ENCODE measurements around the gene RPL31. TPM values are rescaled to one million over a fixed set of nuclear protein-coding genes. Genes with fewer than 3 reads are reported as not detected.

The RPL31 gene
- total RNA-seq, 2 donors from 2014 or later: 797 to 1,305 TPM

DNA sequence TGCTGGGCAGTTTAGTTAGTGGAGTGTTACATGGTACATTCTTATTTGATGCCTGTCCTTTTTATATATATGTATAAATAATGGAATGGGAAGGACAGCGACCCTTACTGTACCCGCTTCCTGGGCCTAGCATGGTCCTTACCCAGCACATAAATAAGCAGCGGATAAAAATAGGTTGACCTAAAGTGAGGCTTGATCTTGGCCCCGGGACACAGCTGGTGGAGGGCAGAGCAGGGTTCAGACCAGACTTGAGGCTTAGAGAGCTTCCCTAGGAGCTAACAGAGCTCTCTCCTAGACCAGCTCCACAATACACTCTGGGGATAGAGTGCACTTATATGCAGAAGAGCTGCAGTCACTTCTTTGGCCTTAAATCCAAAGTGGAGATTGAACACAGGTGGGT, 46.9 kb upstream of the RPL31 start:
- H3K27me3 ChIP-seq (replicated peaks; ENCODE audit: insufficient read depth): no peaks in the 10 kb centered on the region
- H3K4me3 ChIP-seq: no peak overlapping the region
- no peak for TF ChIP-seq POLR2AphosphoS5 (IDR thresholded peaks at IDR 0.05)
- TF ChIP-seq POLR2A (IDR thresholded peaks at IDR 0.05): no peak
- TF ChIP-seq, protein P1, sequence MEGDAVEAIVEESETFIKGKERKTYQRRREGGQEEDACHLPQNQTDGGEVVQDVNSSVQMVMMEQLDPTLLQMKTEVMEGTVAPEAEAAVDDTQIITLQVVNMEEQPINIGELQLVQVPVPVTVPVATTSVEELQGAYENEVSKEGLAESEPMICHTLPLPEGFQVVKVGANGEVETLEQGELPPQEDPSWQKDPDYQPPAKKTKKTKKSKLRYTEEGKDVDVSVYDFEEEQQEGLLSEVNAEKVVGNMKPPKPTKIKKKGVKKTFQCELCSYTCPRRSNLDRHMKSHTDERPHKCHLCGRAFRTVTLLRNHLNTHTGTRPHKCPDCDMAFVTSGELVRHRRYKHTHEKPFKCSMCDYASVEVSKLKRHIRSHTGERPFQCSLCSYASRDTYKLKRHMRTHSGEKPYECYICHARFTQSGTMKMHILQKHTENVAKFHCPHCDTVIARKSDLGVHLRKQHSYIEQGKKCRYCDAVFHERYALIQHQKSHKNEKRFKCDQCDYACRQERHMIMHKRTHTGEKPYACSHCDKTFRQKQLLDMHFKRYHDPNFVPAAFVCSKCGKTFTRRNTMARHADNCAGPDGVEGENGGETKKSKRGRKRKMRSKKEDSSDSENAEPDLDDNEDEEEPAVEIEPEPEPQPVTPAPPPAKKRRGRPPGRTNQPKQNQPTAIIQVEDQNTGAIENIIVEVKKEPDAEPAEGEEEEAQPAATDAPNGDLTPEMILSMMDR (IDR thresholded peaks at IDR 0.05): no peak
- no peak overlapping the region for H3K27ac ChIP-seq
- intact Hi-C loops (cut with DNase I): no loop called here
- no peaks in the 10 kb centered on the region for H3K4me1 ChIP-seq (replicated peaks)
- H3K9me3 ChIP-seq: no peaks in the 10 kb centered on the region
- DNase-seq (ENCODE audit: low spot score): no peak
- 97% methylated on average over 4 of the region's 4 CpGs for WGBS
- H3K36me3 ChIP-seq: no peaks in the 10 kb centered on the region

DNA sequence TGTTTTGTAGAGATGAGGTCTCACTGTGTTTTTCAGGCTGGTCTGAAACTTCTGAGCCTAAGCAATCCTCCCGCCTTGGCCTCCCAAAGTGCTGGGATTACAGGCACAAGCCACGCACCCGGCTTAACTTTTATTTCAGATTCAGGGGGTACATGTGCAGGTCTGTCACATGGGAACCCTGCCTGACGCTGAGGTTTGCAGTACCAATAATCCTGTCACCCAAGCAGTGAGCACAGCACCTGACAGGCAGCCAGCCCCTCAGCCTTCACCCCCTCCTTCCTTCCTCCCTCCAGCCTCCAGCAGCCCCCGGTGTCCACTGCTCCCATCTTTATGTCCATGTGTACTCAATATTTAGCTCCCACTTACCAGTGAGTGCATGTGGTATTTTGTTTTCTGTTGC, 46.0 kb upstream of the RPL31 start:
- WGBS: 100% methylated on average over 5 of the region's 5 CpGs
- H3K27ac ChIP-seq: no peak overlapping the region
- intact Hi-C loops (cut with DNase I): no loop called here
- DNase-seq (ENCODE audit: low spot score): no peak
- no peaks in the 10 kb centered on the region for H3K4me1 ChIP-seq (replicated peaks)
- H3K27me3 ChIP-seq (replicated peaks; ENCODE audit: insufficient read depth): no peaks in the 10 kb centered on the region
- H3K9me3 ChIP-seq: no peaks in the 10 kb centered on the region
- H3K36me3 ChIP-seq: no peaks in the 10 kb centered on the region
- H3K4me3 ChIP-seq: no peak overlapping the region
- TF ChIP-seq, protein P1 (IDR thresholded peaks at IDR 0.05): no peak
- TF ChIP-seq POLR2AphosphoS5 (IDR thresholded peaks at IDR 0.05) (no peak), POLR2A (IDR thresholded peaks at IDR 0.05) (no peak)

DNA sequence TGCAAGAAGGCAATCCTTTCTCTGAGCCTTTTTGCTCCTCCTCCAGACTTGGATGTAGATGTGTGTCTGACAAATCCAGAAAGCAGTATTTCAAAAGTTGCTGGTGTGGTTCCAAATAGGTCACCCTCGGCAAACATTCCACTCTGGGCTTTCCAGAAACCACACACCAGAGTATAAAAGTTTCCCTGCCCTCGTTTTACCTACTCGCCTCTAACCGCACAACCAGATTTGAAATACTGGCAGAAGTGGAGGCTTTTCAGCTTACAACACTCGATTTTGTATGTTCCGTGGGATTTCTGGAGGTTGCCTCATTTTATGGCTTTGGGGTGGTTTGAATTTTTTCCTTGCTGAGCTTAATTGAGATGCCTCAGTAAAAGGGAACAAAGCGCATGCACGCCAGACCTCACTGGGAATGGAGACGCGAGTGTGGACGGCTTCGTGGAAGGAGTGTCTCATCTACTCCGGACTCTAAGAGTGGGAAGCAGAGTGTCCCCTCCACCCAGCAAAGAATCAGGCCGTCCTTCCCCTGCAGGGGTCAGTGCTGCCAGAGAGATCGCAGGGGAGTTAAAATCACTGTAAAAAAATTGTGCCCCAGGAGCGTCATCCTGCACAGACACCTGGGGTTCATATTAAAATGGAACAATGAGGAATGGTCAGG, 44.0 kb upstream of the RPL31 start:
- Histone ChIP-seq H3K27ac (peak overlapping the region in 1 of 2 donors; percentile 15), H3K4me1 (replicated peaks) (no peaks in the 10 kb centered on the region), H3K9me3 (no peaks in the 10 kb centered on the region), H3K27me3 (replicated peaks; ENCODE audit: insufficient read depth) (no peaks in the 10 kb centered on the region), H3K4me3 (no peak overlapping the region), H3K36me3 (no peaks in the 10 kb centered on the region)
- 30% methylated on average over 16 of the region's 16 CpGs for WGBS
- TF ChIP-seq, protein P1 (IDR thresholded peaks at IDR 0.05): no peak
- TF ChIP-seq POLR2AphosphoS5 (IDR thresholded peaks at IDR 0.05) (peak; percentile 71), POLR2A (IDR thresholded peaks at IDR 0.05) (no peak)
- intact Hi-C loops (cut with DNase I): no loop called here
- DNase-seq (ENCODE audit: low spot score): peak; percentile 77

DNA sequence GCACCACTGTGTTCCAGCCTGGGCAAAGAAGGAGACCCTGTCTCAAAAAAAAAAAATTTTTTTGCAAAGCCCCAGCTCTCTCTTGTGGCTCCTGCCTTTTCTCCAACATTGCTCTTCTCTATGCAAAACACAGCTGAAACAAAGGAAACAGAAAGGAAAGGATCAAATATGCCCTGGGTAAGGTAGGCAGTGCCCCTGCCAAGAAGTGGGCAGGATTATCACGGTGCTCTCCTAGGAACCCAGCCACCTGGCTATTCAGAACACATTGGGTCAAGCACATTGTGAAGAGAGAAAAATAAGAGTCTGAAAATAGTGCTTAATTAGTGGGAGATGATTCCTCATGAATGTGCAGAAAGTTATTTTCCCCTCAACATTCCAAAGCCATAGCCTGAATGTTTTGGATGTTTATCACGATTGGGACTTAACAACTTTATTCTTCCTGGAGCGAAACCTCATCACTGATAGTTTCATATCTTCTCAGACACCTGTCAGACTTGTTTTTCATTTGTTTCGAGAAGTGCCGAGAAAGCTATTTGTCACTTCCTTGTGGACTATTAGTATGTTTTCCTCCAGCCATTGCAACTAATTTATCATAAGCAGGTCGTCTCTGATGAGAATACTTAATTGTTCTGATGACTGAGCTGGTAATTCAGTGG, 42.7 kb upstream of the RPL31 start:
- no peak overlapping the region for H3K27ac ChIP-seq
- no peak for DNase-seq (ENCODE audit: low spot score)
- 28% methylated on average over 6 of the region's 6 CpGs for WGBS
- H3K4me1 ChIP-seq (replicated peaks): no peaks in the 10 kb centered on the region
- intact Hi-C loops (cut with DNase I): no loop called here
- no peaks in the 10 kb centered on the region for H3K36me3 ChIP-seq
- no peak overlapping the region for H3K4me3 ChIP-seq
- no peak for TF ChIP-seq POLR2A (IDR thresholded peaks at IDR 0.05)
- TF ChIP-seq POLR2AphosphoS5 (IDR thresholded peaks at IDR 0.05): peak; percentile 19
- H3K27me3 ChIP-seq (replicated peaks; ENCODE audit: insufficient read depth): no peaks in the 10 kb centered on the region
- H3K9me3 ChIP-seq: no peaks in the 10 kb centered on the region

DNA sequence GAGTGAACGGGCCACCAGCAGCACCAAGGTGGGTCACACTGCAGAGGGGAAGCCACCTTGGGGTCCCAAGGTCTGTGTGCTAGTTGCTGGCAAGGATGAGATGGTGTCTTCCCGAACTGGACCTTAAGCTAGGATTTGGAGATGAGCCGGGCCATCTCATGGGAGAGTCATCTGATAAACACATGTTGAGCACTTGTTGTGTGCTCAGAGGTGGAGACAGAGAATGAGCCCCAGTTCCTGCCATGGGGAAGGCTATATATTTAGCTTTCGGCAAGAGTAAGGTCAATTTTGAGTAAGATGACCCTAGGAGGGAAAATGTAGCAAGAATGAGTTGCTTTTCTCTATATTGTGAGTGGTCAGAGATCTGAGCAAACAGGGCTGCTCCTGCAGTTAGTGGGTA, 41.4 kb upstream of the RPL31 start:
- Histone ChIP-seq H3K27me3 (replicated peaks; ENCODE audit: insufficient read depth) (no peaks in the 10 kb centered on the region), H3K4me1 (replicated peaks) (no peaks in the 10 kb centered on the region), H3K36me3 (no peaks in the 10 kb centered on the region), H3K27ac (no peak overlapping the region), H3K4me3 (no peak overlapping the region), H3K9me3 (no peaks in the 10 kb centered on the region)
- TF ChIP-seq POLR2A (IDR thresholded peaks at IDR 0.05): no peak
- no peak for DNase-seq (ENCODE audit: low spot score)
- WGBS: 90% methylated on average over 4 of the region's 4 CpGs
- intact Hi-C loops (cut with DNase I): no loop called here
